Mesenchymal stem cell (in vitro differentiated cells and primary cell): ENCODE measurements around the gene GALNT18.

Experiments
- DNase-seq: peaks from one replicate; pipeline ENCODE4 v3.0.0-alpha.2; 2013
- H2AFZ ChIP-seq: one replicate; pipeline ENCODE4 v1.6.1; 2013; ENCODE audit warnings: low read depth, mild to moderate bottlenecking, control low read depth, inconsistent platforms, low read length, moderate library complexity
- H2AK5ac ChIP-seq: 2 replicates; pipeline ENCODE4 v1.6.1; 2013; ENCODE audit warnings: low read length, moderate library complexity, mild to moderate bottlenecking, inconsistent platforms; ENCODE audit not compliant: severe bottlenecking
- H2BK120ac ChIP-seq: one replicate; pipeline ENCODE4 v1.6.1; 2013; ENCODE audit warnings: low read depth, mild to moderate bottlenecking, inconsistent platforms, low read length, moderate library complexity
- H2BK12ac ChIP-seq, 2 experiments: one replicate each; pipeline ENCODE4 v1.6.1; 2013; ENCODE audit warnings: inconsistent platforms in 2 of 2, low read length in 2 of 2, mild to moderate bottlenecking in 2 of 2, moderate library complexity in 2 of 2, control low read depth in 1 of 2
- H2BK15ac ChIP-seq: one replicate; pipeline ENCODE4 v1.6.1; 2013; ENCODE audit warnings: mild to moderate bottlenecking, low read depth, inconsistent platforms; ENCODE audit not compliant: poor library complexity, severe bottlenecking
- H2BK5ac ChIP-seq: 2 replicates; pipeline ENCODE4 v1.6.1; 2013; ENCODE audit warnings: low read depth, mild to moderate bottlenecking, low read length, control low read depth, inconsistent platforms; ENCODE audit not compliant: poor library complexity, severe bottlenecking
- H3K14ac ChIP-seq, 2 experiments: one replicate each; pipeline ENCODE4 v1.6.1; 2013; ENCODE audit warnings: inconsistent platforms in 2 of 2, low read length in 2 of 2, control low read depth in 1 of 2, mild to moderate bottlenecking in 1 of 2, moderate library complexity in 1 of 2
- H3K18ac ChIP-seq, 2 experiments: one replicate each; pipeline ENCODE4 v1.6.1; 2013; ENCODE audit warnings: inconsistent platforms in 2 of 2, low read length in 2 of 2, control low read depth in 1 of 2, low read depth in 1 of 2, mild to moderate bottlenecking in 1 of 2
- H3K23ac ChIP-seq, 2 experiments: one replicate each; pipeline ENCODE4 v1.6.1; 2013; ENCODE audit warnings: inconsistent platforms in 2 of 2, low read length in 2 of 2, mild to moderate bottlenecking in 2 of 2, moderate library complexity in 2 of 2, control low read depth in 1 of 2
- H3K27ac ChIP-seq: 2 replicates; pipeline ENCODE4 v1.5.1; 2013; ENCODE audit warnings: mild to moderate bottlenecking, moderate library complexity, low read length, control low read depth, inconsistent platforms; ENCODE audit not compliant: poor library complexity, severe bottlenecking
- H3K27me3 ChIP-seq, 2 experiments: 2 replicates each; pipeline versions ENCODE4 v1.6.1 to v1.7.0; 2013; ENCODE audit warnings: low read length in 2 of 2, mild to moderate bottlenecking in 2 of 2, moderate library complexity in 2 of 2, control low read depth in 1 of 2, inconsistent platforms in 1 of 2; ENCODE audit not compliant: control insufficient read depth in 1 of 2, insufficient read depth in 1 of 2
- H3K36me3 ChIP-seq, 2 experiments: 2 replicates each; pipeline versions ENCODE4 v1.6.1 to v1.7.0; 2013; ENCODE audit warnings: low read length in 2 of 2, control low read depth in 1 of 2, inconsistent platforms in 1 of 2, low read depth in 1 of 2, mild to moderate bottlenecking in 1 of 2; ENCODE audit not compliant: insufficient read depth in 2 of 2, control insufficient read depth in 1 of 2
- H3K4ac ChIP-seq, 2 experiments: one replicate each; pipeline ENCODE4 v1.6.1; 2013; ENCODE audit warnings: inconsistent platforms in 2 of 2, low read length in 2 of 2, mild to moderate bottlenecking in 2 of 2, moderate library complexity in 2 of 2, control low read depth in 1 of 2, low read depth in 1 of 2
- H3K4me1 ChIP-seq: 2 replicates; pipeline ENCODE4 v1.6.1; 2013; ENCODE audit warnings: low read depth, low read length, control low read depth; ENCODE audit not compliant: control insufficient read depth, insufficient read depth
- H3K4me2 ChIP-seq: 2 replicates; pipeline ENCODE4 v1.6.1; 2013; ENCODE audit warnings: low read length, mild to moderate bottlenecking, inconsistent platforms; ENCODE audit not compliant: poor library complexity, severe bottlenecking
- H3K4me3 ChIP-seq, 2 experiments: 2 replicates each; pipeline versions ENCODE4 v1.5.1 to v1.7.0; 2013; ENCODE audit warnings: low read length in 2 of 2, mild to moderate bottlenecking in 2 of 2, control low read depth in 1 of 2, low read depth in 1 of 2; ENCODE audit not compliant: insufficient read depth in 1 of 2
- H3K79me1 ChIP-seq: replicated peaks from 2 replicates; pipeline ENCODE4 v1.6.1; 2013; ENCODE audit warnings: mild to moderate bottlenecking, control low read depth, low read length, inconsistent platforms; ENCODE audit not compliant: poor library complexity, severe bottlenecking
- H3K9ac ChIP-seq: 2 replicates; pipeline ENCODE4 v1.7.0; 2013; ENCODE audit warnings: mild to moderate bottlenecking, low read length, moderate library complexity
- H3K9me3 ChIP-seq: 2 replicates; pipeline ENCODE4 v1.7.0; 2013; ENCODE audit warnings: mild to moderate bottlenecking, low read length; ENCODE audit not compliant: control insufficient read depth
- H4K8ac ChIP-seq: one replicate; pipeline ENCODE4 v1.6.1; 2013; ENCODE audit warnings: inconsistent platforms, mild to moderate bottlenecking, low read length, moderate library complexity
- H4K91ac ChIP-seq: one replicate; pipeline ENCODE4 v1.6.1; 2013; ENCODE audit warnings: mild to moderate bottlenecking, low read length, inconsistent platforms
- WGBS: methylation state at CpG from one replicate; pipeline ENCODE4 v1.1.7; 2013; ENCODE audit warnings: mixed read lengths; 5-methylcytosine and 5-hydroxymethylcytosine counted together

The GALNT18 gene

GRCh38 chr11:11592146-11592684, 29.6 kb downstream of the GALNT18 start:
- H2BK12ac ChIP-seq: no peak overlapping the region
- no peak overlapping the region for H3K14ac ChIP-seq
- H3K18ac ChIP-seq: no peak overlapping the region
- no peak overlapping the region for H3K27ac ChIP-seq
- H2AK5ac ChIP-seq: no peak overlapping the region
- H3K4ac ChIP-seq: no peak overlapping the region
- no peak overlapping the region for H4K91ac ChIP-seq
- H2BK5ac ChIP-seq: no peak overlapping the region
- no peak overlapping the region for H3K23ac ChIP-seq
- no peaks in the 10 kb centered on the region for H3K79me1 ChIP-seq
- H3K9ac ChIP-seq: no peak overlapping the region
- H4K8ac ChIP-seq: no peak overlapping the region
- H3K9me3 ChIP-seq: no peaks in the 10 kb centered on the region
- H2BK120ac ChIP-seq: no peak overlapping the region
- H2AFZ ChIP-seq: no peak overlapping the region
- H3K27me3 ChIP-seq: peaks cover 17 to 22% of the 10 kb centered on the region in 2 experiments
- 97% methylated on average over 8 of the region's 8 CpGs for WGBS
- H3K4me1 ChIP-seq: no peaks in the 10 kb centered on the region
- H3K36me3 ChIP-seq: no peaks in the 10 kb centered on the region
- H2BK15ac ChIP-seq: no peak overlapping the region
- no peak overlapping the region for H3K4me2 ChIP-seq
- DNase-seq: no peak
- no peak overlapping the region for H3K4me3 ChIP-seq

- H3K23ac ChIP-seq: no peak overlapping the region
- no peak overlapping the region for H2BK5ac ChIP-seq
- no peak overlapping the region for H3K4me2 ChIP-seq
- H2AFZ ChIP-seq: no peak overlapping the region
- no peak overlapping the region for H4K91ac ChIP-seq
- WGBS: 71% methylated on average over 4 of the region's 4 CpGs
- H2BK15ac ChIP-seq: no peak overlapping the region
- no peak overlapping the region for H3K18ac ChIP-seq
- no peaks in the 10 kb centered on the region for H3K9me3 ChIP-seq
- no peaks in the 10 kb centered on the region for H3K79me1 ChIP-seq
- H3K36me3 ChIP-seq: no peaks in the 10 kb centered on the region
- no peak overlapping the region for H4K8ac ChIP-seq
- H2BK120ac ChIP-seq: no peak overlapping the region
- no peak overlapping the region for H3K4ac ChIP-seq
- H3K4me3 ChIP-seq: no peak overlapping the region
- no peaks in the 10 kb centered on the region for H3K4me1 ChIP-seq
- no peak for DNase-seq
- no peak overlapping the region for H3K27ac ChIP-seq
- no peak overlapping the region for H3K14ac ChIP-seq
- no peak overlapping the region for H3K9ac ChIP-seq
- H3K27me3 ChIP-seq: peaks cover 17 to 22% of the 10 kb centered on the region in 2 experiments
- no peak overlapping the region for H2AK5ac ChIP-seq
- H2BK12ac ChIP-seq: no peak overlapping the region
Observed at GRCh38 chr11:11589437-11589836, 32.4 kb downstream of the GALNT18 start.

GRCh38 chr11:11588891-11589290, 32.9 kb downstream of the GALNT18 start:
- Histone ChIP-seq H4K8ac (no peak overlapping the region), H3K79me1 (no peaks in the 10 kb centered on the region), H4K91ac (no peak overlapping the region), H2BK120ac (no peak overlapping the region), H3K4me2 (no peak overlapping the region), H2BK12ac (no peak overlapping the region), H3K4me1 (no peaks in the 10 kb centered on the region), H3K27me3 (peaks cover 17 to 22% of the 10 kb centered on the region in 2 experiments), H3K14ac (no peak overlapping the region), H3K27ac (no peak overlapping the region), H3K4ac (no peak overlapping the region), H3K23ac (no peak overlapping the region), H3K9ac (no peak overlapping the region), H2BK5ac (no peak overlapping the region), H3K9me3 (no peaks in the 10 kb centered on the region), H2AK5ac (no peak overlapping the region), H2AFZ (no peak overlapping the region), H3K18ac (no peak overlapping the region), H3K4me3 (no peak overlapping the region), H3K36me3 (no peaks in the 10 kb centered on the region), H2BK15ac (no peak overlapping the region)
- no CpG with 5 or more reads among the region's 1 CpG for WGBS
- DNase-seq: no peak

- no peak overlapping the region for H2BK5ac ChIP-seq
- 78% methylated on average over 2 of the region's 2 CpGs for WGBS
- no peak overlapping the region for H3K14ac ChIP-seq
- H3K4ac ChIP-seq: no peak overlapping the region
- H2AK5ac ChIP-seq: no peak overlapping the region
- H2BK12ac ChIP-seq: no peak overlapping the region
- no peak overlapping the region for H3K4me2 ChIP-seq
- no peaks in the 10 kb centered on the region for H3K4me1 ChIP-seq
- no peaks in the 10 kb centered on the region for H3K79me1 ChIP-seq
- no peak overlapping the region for H3K27ac ChIP-seq
- H2BK15ac ChIP-seq: no peak overlapping the region
- H2BK120ac ChIP-seq: no peak overlapping the region
- H2AFZ ChIP-seq: no peak overlapping the region
- H4K91ac ChIP-seq: no peak overlapping the region
- H3K27me3 ChIP-seq: peaks cover 18 to 22% of the 10 kb centered on the region in 2 experiments
- no peak overlapping the region for H3K4me3 ChIP-seq
- H3K9me3 ChIP-seq: no peaks in the 10 kb centered on the region
- no peak overlapping the region for H4K8ac ChIP-seq
- no peaks in the 10 kb centered on the region for H3K36me3 ChIP-seq
- no peak overlapping the region for H3K23ac ChIP-seq
- no peak overlapping the region for H3K9ac ChIP-seq
- H3K18ac ChIP-seq: no peak overlapping the region
- DNase-seq: no peak
Observed at GRCh38 chr11:11588243-11588642, 33.6 kb downstream of the GALNT18 start.
